ENCODE data around the gene NKTR. TPM values are rescaled to one million over a fixed set of nuclear protein-coding genes. Genes with fewer than 3 reads are reported as not detected.
"Not testable (repeated sequence)": the region's sequence is repeated elsewhere in the genome, so short reads cannot be mapped to it uniquely, and the experiment has no call there.

Gene NKTR
- total and polyA plus RNA-seq, 3 donors from 2014 or later, result 42.2 to 203 (median 175) TPM

GRCh38 chr3:42578054-42578453 lies 22.4 kb upstream of the NKTR start:
- Histone ChIP-seq H3K4me3 (no peak overlapping the region), H3K27ac (no peak overlapping the region), H3K4me1 (peaks cover 17% of the 10 kb centered on the region), H3K9me3 (no peaks in the 10 kb centered on the region), H3K27me3 (no peaks in the 10 kb centered on the region), H3K36me3 (ENCODE audit: low read depth, missing control alignments) (no peaks in the 10 kb centered on the region)
- intact Hi-C loops (cut with DNase I; ENCODE audit: low total_unique reads), result no loop called here
- TF ChIP-seq CTCF (IDR thresholded peaks at IDR 0.05) (no peak), POLR2A (IDR thresholded peaks at IDR 0.05) (no peak)
- WGBS, 2 donors, result 93 to 98% methylated on average over 4 of the region's 4 CpGs
- DNase-seq, result no peak

- WGBS, 2 donors, result 92 to 98% methylated on average over 4 of the region's 4 CpGs
- H3K27me3 ChIP-seq; H3K36me3 ChIP-seq (ENCODE audit: low read depth, missing control alignments); intact Hi-C loops (cut with DNase I; ENCODE audit: low total_unique reads); H3K4me3 ChIP-seq; H3K9me3 ChIP-seq; H3K27ac ChIP-seq; DNase-seq: not testable (repeated sequence)
- peaks cover 17% of the 10 kb centered on the region for H3K4me1 ChIP-seq
Measured at GRCh38 chr3:42579346-42579745, 21.1 kb upstream of the NKTR start.

- no peak for DNase-seq
- 0% methylated on average over 10 to 11 of the region's 11 CpGs for WGBS, 2 donors
- intact Hi-C loops (cut with DNase I; ENCODE audit: low total_unique reads), result no loop called here
Measured at GRCh38 chr3:42581400-42581708, 19.1 kb upstream of the NKTR start.

GRCh38 chr3:42581709-42582473 lies 18.6 kb upstream of the NKTR start, which contains the start of gene SEC22C:
Gene SEC22C, minus strand, starts transcription at chr3:42581967. Its CDS starts 12,921 bp downstream, at chr3:42569046.
- 0% methylated on average over 41 to 77 of the region's 77 CpGs for WGBS, 2 donors
- H3K27ac ChIP-seq, result peak within 1 kb of the TSS; percentile 86 to 93
- intact Hi-C loops (cut with DNase I; ENCODE audit: low total_unique reads), result no loop called here

More at GRCh38 chr3:42581400-42581708, 19.1 kb upstream of the NKTR start:
- Histone ChIP-seq H3K4me1 (peaks cover 17% of the 10 kb centered on the region), H3K27me3 (no peaks in the 10 kb centered on the region), H3K9me3 (no peaks in the 10 kb centered on the region), H3K36me3 (ENCODE audit: low read depth, missing control alignments) (no peaks in the 10 kb centered on the region), H3K4me3 (peak overlapping the region; percentile 84 to 93), H3K27ac (peak overlapping the region; percentile 86 to 93)
- TF ChIP-seq CTCF (IDR thresholded peaks at IDR 0.05) (no peak), POLR2A (IDR thresholded peaks at IDR 0.05) (no peak)

More at GRCh38 chr3:42581709-42582473, 18.6 kb upstream of the NKTR start, which contains the start of gene SEC22C:
- DNase-seq, result peak; percentile 97
- Histone ChIP-seq H3K9me3 (no peaks in the 10 kb centered on the region), H3K27me3 (no peaks in the 10 kb centered on the region), H3K4me3 (peak within 1 kb of the TSS; percentile 84 to 93), H3K4me1 (peaks cover 17% of the 10 kb centered on the region), H3K36me3 (ENCODE audit: low read depth, missing control alignments) (no peaks in the 10 kb centered on the region)
- TF ChIP-seq POLR2A (IDR thresholded peaks at IDR 0.05), result peak; percentile 5
- TF ChIP-seq CTCF (IDR thresholded peaks at IDR 0.05), result peak in 2 of 3 experiments; percentile 6 to 14

All from testis (tissue), 3 donors.